Measurements from ENCODE around the gene SIX1. TPM values are rescaled to one million over a fixed set of nuclear protein-coding genes. Genes with fewer than 3 reads are reported as not detected.

Gene SIX1
- total RNA-seq, 2 donors from 2014 or later: 0.33 TPM; not detected in 1

DNA sequence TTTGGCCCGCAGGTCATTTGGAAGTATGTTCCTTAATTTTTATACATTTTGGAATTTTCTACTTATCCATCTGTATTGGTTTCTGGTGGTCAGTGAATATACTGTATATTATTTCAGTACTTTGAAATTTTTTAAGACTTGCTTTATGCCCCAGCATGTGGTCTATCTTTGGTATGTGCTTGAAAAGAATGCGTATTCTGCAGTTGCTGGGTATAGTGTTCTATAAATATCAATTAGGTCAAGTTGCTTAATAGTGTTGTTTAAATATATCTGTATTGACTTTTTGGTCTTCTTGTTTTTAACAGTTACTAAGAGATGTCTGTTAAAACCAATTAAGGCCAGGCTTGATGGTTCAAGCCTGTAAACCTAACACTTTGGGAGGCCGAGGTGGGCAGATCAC lies 21.7 kb upstream of the SIX1 start:
- ATAC-seq: no peak
- Histone ChIP-seq H3K36me3 (replicated peaks in 1 of 2; ENCODE audit: insufficient read depth in 1 of 2, low read depth in 2 of 2) (no peaks in the 10 kb centered on the region), H3K4me3 (no peak overlapping the region), H3K4me1 (no peaks in the 10 kb centered on the region), H3K27me3 (no peaks in the 10 kb centered on the region), H3K27ac (no peak overlapping the region), H3K9me3 (no peaks in the 10 kb centered on the region)
- TF ChIP-seq, protein P1, sequence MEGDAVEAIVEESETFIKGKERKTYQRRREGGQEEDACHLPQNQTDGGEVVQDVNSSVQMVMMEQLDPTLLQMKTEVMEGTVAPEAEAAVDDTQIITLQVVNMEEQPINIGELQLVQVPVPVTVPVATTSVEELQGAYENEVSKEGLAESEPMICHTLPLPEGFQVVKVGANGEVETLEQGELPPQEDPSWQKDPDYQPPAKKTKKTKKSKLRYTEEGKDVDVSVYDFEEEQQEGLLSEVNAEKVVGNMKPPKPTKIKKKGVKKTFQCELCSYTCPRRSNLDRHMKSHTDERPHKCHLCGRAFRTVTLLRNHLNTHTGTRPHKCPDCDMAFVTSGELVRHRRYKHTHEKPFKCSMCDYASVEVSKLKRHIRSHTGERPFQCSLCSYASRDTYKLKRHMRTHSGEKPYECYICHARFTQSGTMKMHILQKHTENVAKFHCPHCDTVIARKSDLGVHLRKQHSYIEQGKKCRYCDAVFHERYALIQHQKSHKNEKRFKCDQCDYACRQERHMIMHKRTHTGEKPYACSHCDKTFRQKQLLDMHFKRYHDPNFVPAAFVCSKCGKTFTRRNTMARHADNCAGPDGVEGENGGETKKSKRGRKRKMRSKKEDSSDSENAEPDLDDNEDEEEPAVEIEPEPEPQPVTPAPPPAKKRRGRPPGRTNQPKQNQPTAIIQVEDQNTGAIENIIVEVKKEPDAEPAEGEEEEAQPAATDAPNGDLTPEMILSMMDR (IDR thresholded peaks at IDR 0.05): no peak
- TF ChIP-seq POLR2A (IDR thresholded peaks at IDR 0.05): no peak
- no peak for DNase-seq
- 66 to 75% methylated on average over 3 of the region's 3 CpGs for WGBS, 2 donors
- intact Hi-C loops (cut with DNase I): no loop called here

DNA sequence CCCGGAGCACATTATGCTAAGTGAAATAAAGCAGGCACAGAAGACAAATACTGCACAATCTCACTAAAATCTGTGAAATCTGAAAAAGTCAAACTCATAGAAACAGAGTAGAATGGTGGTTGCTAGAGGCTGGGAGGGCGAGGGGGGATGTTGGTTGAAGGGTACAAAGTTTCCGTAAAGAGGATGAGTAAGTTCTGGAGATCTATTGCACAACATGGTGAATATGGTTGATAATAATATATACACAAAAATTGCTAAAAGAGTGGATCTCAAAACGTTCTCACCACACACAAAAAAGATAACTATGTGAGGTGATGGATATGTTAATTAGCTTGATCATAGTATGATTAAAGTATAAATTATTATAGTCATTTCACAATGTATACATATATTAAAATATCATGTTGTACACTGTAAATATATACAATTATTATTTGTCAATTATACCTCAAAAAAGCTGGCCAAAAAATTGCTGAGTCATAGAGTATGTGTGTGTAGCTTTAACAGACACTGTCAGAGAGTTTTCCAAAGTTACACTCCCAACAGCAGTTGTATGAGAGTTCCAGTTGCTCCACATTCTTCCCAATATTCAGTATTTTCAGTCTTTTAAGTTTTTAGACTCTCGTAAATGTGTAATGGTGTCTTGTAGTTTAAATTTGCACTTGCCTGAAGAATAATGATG lies 19.3 kb upstream of the SIX1 start:
- no peak for DNase-seq
- Histone ChIP-seq H3K36me3 (replicated peaks in 1 of 2; ENCODE audit: insufficient read depth in 1 of 2, low read depth in 2 of 2) (no peaks in the 10 kb centered on the region), H3K9me3 (no peaks in the 10 kb centered on the region), H3K4me3 (no peak overlapping the region), H3K4me1 (peaks cover 8% of the 10 kb centered on the region), H3K27me3 (no peaks in the 10 kb centered on the region), H3K27ac (no peak overlapping the region)
- TF ChIP-seq, protein P1 (IDR thresholded peaks at IDR 0.05): no peak
- no peak for TF ChIP-seq POLR2A (IDR thresholded peaks at IDR 0.05)
- WGBS, 2 donors: 75 to 78% methylated on average over 5 of the region's 5 CpGs
- ATAC-seq: no peak
- intact Hi-C loops (cut with DNase I): no loop called here

- WGBS, 2 donors: 12 to 15% methylated on average over 3 of the region's 3 CpGs
- no peaks in the 10 kb centered on the region for H3K9me3 ChIP-seq
- intact Hi-C loops (cut with DNase I): no loop called here
- H3K27ac ChIP-seq: no peak overlapping the region
- DNase-seq: no peak
- no peak overlapping the region for H3K4me3 ChIP-seq
- H3K27me3 ChIP-seq: no peaks in the 10 kb centered on the region
- H3K4me1 ChIP-seq: peaks cover 8% of the 10 kb centered on the region
- H3K36me3 ChIP-seq (replicated peaks in 1 of 2; ENCODE audit: insufficient read depth in 1 of 2, low read depth in 2 of 2): no peaks in the 10 kb centered on the region
- ATAC-seq: no peak
- TF ChIP-seq POLR2A (IDR thresholded peaks at IDR 0.05): no peak
- TF ChIP-seq, protein P1 (IDR thresholded peaks at IDR 0.05): no peak
Measured at GRCh38 chr14:60665177-60665550, 15.9 kb upstream of the SIX1 start.

- Histone ChIP-seq H3K4me3 (no peak overlapping the region), H3K9me3 (no peaks in the 10 kb centered on the region), H3K27me3 (no peaks in the 10 kb centered on the region), H3K36me3 (replicated peaks in 1 of 2; ENCODE audit: insufficient read depth in 1 of 2, low read depth in 2 of 2) (no peaks in the 10 kb centered on the region), H3K4me1 (peaks cover 8% of the 10 kb centered on the region), H3K27ac (no peak overlapping the region)
- DNase-seq (no peak), ATAC-seq (no peak)
- 73 to 86% methylated on average over 1 of the region's 1 CpG for WGBS, 2 donors
- intact Hi-C loops (cut with DNase I): no loop called here
- TF ChIP-seq, protein P1 (IDR thresholded peaks at IDR 0.05): no peak
- TF ChIP-seq POLR2A (IDR thresholded peaks at IDR 0.05): no peak
Measured at GRCh38 chr14:60662982-60663381, 13.7 kb upstream of the SIX1 start.

DNA sequence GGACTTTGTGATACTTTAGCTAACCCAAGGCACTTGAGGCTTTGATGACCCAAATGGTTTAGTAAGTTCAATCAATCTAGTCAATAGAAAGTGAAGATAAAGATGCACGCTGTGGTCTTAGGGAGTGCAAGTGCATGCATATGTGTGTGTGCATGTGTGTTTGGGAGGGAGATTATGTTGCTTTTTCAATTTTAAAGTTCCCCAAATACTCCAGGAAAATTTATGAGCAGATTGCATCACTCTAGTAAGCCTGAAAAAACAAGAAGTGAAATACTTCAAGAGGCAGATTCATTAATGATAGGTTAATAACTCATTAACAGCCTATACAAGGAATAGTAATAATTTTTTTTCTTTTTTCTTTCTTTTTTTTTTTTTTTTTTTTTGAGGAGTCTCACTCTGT lies 12.4 kb upstream of the SIX1 start:
- WGBS, 2 donors: 50 to 90% methylated on average over 1 of the region's 1 CpG
- no peaks in the 10 kb centered on the region for H3K27me3 ChIP-seq

More for the DNA sequence above, 12.4 kb upstream of the SIX1 start:
- Histone ChIP-seq H3K4me3 (no peak overlapping the region), H3K9me3 (no peaks in the 10 kb centered on the region), H3K4me1 (peaks cover 21% of the 10 kb centered on the region), H3K27ac (no peak overlapping the region), H3K36me3 (replicated peaks in 1 of 2; ENCODE audit: insufficient read depth in 1 of 2, low read depth in 2 of 2) (no peaks in the 10 kb centered on the region)
- DNase-seq (no peak), ATAC-seq (no peak)
- intact Hi-C loops (cut with DNase I): no loop called here
- TF ChIP-seq, protein P1 (IDR thresholded peaks at IDR 0.05): no peak
- no peak for TF ChIP-seq POLR2A (IDR thresholded peaks at IDR 0.05)
